ENCODE data around the gene NBEAL2.
A peak's percentile ranks its signal among the peaks of the same experiment; 100 is the strongest.

The NBEAL2 gene

DNA sequence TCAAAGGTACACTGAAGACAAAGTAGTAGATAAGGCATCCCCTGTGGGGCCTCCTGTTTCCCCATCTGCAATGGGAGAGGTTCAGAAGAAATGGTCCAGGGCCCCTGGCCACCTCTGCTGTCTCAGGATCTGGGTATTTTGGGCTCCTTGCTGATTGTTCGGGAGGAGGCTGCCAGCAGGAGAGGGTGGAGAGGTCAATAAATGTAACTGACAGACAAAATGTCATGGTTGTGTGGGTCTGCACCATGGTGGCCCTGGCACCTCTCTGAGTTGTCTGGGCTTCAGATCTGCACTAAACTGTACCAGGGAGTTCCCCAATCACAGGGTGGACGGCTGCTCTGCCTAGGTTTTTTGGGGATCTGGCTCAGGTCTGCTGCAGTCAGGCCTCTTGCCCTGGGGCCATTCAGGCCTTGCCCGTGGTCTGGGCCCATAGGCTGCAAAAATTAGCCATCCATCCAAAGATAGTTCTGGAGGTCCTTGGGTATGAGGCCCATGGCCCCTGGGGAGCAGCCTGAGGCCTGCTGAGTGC is 7.4 kb downstream of the NBEAL2 start:
- DNase-seq (ENCODE audit: low spot score) = no peak

GRCh38 chr3:46987319-46987742 is 7.9 kb downstream of the NBEAL2 start:
- DNase-seq (ENCODE audit: low spot score) = no peak

GRCh38 chr3:46987743-46988401 is 8.4 kb downstream of the NBEAL2 start:
- no peak for DNase-seq (ENCODE audit: low spot score)

DNA sequence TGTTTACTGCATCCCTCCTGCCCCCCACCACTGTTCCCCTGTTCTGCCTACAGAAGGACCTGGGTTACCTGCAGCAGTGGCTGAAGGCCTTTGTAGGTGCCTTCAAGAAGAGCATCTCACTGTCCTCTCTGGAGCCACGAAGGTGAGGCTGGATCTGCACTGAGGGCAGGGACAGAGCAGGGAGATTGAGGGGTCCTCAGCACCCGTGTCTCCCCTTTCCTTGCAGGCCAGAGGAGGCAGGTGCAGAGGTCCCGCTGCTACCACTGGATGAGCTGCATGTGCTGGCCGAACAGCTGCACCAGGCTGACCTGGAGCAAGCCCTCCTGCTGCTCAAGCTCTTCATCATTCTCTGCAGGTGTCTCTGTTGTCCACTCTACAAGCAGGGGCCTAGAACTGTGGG is 9.2 kb downstream of the NBEAL2 start:
- no peak for DNase-seq (ENCODE audit: low spot score)

- DNase-seq (ENCODE audit: low spot score) = no peak
These were observed 9.8 kb downstream of the NBEAL2 start for GRCh38 chr3:46989146-46989810.

GRCh38 chr3:46990573-46991374 is 11.3 kb downstream of the NBEAL2 start:
- no peak for DNase-seq (ENCODE audit: low spot score)

- no peak for DNase-seq (ENCODE audit: low spot score)
These were observed 12.1 kb downstream of the NBEAL2 start for GRCh38 chr3:46991406-46992165.

- DNase-seq (ENCODE audit: low spot score) = no peak
These were observed 12.8 kb downstream of the NBEAL2 start for GRCh38 chr3:46992231-46992630.

- no peak for DNase-seq (ENCODE audit: low spot score)
These were observed 13.8 kb downstream of the NBEAL2 start for GRCh38 chr3:46993292-46993691.

DNA sequence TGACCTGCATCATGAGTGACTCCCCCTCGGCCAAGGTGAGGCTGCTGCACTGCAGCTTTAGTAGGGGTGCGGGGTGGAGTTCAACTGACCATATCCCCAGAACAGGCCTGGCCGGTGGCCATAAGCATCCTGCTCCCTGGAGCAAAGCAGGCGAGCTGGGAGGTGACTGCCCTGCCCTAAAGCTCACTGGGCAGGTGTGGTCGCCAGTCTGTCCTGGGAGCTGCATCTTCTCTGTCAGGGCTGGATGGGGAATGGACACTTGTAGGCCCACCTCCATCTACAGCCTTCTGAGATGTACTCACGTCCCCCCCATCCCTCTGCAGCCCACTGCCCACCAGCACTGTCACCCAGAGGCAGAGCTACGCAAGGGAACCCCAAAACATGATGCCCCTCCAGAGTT is 14.5 kb downstream of the NBEAL2 start:
- DNase-seq (ENCODE audit: low spot score) = no peak

GRCh38 chr3:46994801-46995731 is 15.6 kb downstream of the NBEAL2 start:
- DNase-seq (ENCODE audit: low spot score) = no peak

GRCh38 chr3:46995901-46996562 is 16.6 kb downstream of the NBEAL2 start:
- DNase-seq (ENCODE audit: low spot score) = no peak

GRCh38 chr3:46996689-46997452 is 17.4 kb downstream of the NBEAL2 start:
- no peak for DNase-seq (ENCODE audit: low spot score)

GRCh38 chr3:46997453-46998091 is 18.1 kb downstream of the NBEAL2 start:
- DNase-seq (ENCODE audit: low spot score) = no peak

DNA sequence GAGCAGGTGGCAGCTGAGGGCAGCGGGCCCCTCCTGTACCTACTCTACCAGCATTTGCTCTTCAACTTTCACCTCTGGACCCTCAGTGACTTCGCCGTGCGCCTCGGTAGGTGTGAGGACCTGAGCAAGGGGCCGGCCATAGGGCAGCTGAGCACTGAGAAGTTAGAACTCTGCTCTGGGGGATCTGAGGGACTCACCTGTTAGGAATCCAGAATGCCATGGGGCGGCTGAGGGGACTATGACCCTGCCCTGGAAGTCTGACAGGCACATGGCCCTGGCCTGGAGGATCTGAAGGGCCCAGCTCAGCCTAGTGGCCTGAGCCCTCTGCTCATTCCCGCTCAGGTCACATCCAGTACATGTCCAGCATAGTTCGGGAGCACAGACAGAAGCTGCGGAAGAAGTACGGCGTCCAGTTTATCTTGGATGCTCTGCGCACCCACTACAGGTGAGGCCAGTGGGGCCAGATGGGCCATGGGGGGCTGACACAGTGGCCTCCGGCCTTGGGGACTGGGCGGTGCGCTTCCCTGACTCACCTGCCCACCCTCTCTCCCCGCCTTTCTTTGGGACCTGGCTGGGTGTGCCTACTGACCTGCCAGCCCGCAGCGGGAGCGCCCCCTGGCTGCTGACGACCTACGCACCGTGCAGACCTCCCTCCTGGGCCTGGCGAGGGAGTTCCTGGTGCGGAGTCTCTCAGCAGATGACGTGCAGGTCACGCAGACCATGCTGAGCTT is 18.8 kb downstream of the NBEAL2 start:
- peak; percentile 45 for DNase-seq (ENCODE audit: low spot score)

DNA sequence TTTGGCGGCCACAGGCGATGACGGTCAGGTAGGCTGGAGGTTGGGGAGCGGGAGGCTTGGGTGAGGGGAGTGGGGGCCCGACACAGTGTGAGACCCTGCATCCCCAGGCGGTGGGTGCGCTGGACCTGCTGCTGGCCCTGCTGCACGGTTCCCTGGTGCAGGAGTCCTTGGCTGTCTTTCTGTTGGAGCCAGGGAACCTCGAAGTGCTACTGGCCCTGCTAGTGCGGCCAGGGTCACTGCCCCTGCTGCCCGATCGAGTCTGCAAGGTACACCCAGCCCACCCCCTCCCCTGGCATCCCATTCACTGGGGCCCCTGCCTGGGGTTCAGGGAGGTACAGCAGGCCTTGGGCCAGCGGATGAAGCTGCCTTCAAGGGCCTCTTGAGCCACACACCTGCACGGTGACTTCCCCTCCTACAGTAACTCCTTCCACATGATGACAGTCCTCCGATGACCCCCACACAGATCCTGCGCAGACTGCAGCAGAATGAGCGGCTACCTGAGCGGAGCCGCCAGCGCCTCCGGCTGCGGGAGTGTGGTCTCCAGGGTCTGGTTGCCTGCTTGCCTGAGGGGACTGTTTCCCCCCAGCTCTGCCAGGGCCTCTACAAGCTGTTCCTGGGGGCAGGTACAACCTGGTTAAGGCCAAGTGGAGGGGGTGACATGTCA is 19.5 kb downstream of the NBEAL2 start:
- DNase-seq (ENCODE audit: low spot score) = no peak

GRCh38 chr3:46999516-47000197 is 20.2 kb downstream of the NBEAL2 start:
- no peak for DNase-seq (ENCODE audit: low spot score)

Measured in NAMALWA (cell line).